Activated CD8-positive, alpha-beta memory T cell treated with anti-CD3 and anti-CD28 coated beads for 48 hours (primary cell): ENCODE data around the gene CAPN14.
"Not testable (repeated sequence)": the region's sequence is repeated elsewhere in the genome, so short reads cannot be mapped to it uniquely, and the experiment has no call there.

ENCODE experiments used
- DNase-seq, 3 experiments: peaks; one replicate each; pipeline ENCODE4 v3.0.0-alpha.2; 2020; ENCODE audit warnings: low read depth in 2 of 3, low spot score in 2 of 3

CAPN14 gene

GRCh38 chr2:31199206-31199605 lies 18.1 kb downstream of the CAPN14 start:
- no peak for DNase-seq

- no peak for DNase-seq
These were observed 19.6 kb downstream of the CAPN14 start for GRCh38 chr2:31197669-31198068.

GRCh38 chr2:31197166-31197565 lies 20.1 kb downstream of the CAPN14 start:
- no peak for DNase-seq

- DNase-seq, result no peak
These were observed 20.7 kb downstream of the CAPN14 start for GRCh38 chr2:31196622-31197021.

GRCh38 chr2:31193806-31194205 lies 23.5 kb downstream of the CAPN14 start:
- no peak for DNase-seq

- no peak for DNase-seq
These were observed 24.4 kb downstream of the CAPN14 start for GRCh38 chr2:31192851-31193392.

GRCh38 chr2:31192396-31192795 lies 24.9 kb downstream of the CAPN14 start:
- no peak for DNase-seq

GRCh38 chr2:31191931-31192330 lies 25.4 kb downstream of the CAPN14 start:
- DNase-seq, result no peak

- DNase-seq, result no peak
These were observed 27.1 kb downstream of the CAPN14 start for GRCh38 chr2:31190188-31190587.

GRCh38 chr2:31189141-31189540 lies 28.2 kb downstream of the CAPN14 start:
- no peak for DNase-seq

GRCh38 chr2:31188131-31188530 lies 29.2 kb downstream of the CAPN14 start:
- DNase-seq, result no peak

GRCh38 chr2:31187166-31187565 lies 30.1 kb downstream of the CAPN14 start:
- DNase-seq, result no peak

GRCh38 chr2:31183973-31184372 lies 33.3 kb downstream of the CAPN14 start:
- DNase-seq, result not testable (repeated sequence)

- no peak for DNase-seq
These were observed 40.6 kb downstream of the CAPN14 start for GRCh38 chr2:31176742-31177141.

GRCh38 chr2:31171142-31171541 lies 46.2 kb downstream of the CAPN14 start:
- no peak for DNase-seq

- peak in 2 of 3 experiments; percentile 5 to 8 for DNase-seq
These were observed 47.1 kb downstream of the CAPN14 start for GRCh38 chr2:31170071-31170698.

GRCh38 chr2:31168291-31168690 lies 49.0 kb downstream of the CAPN14 start:
- DNase-seq, result no peak

- DNase-seq, result no peak
These were observed 50.4 kb downstream of the CAPN14 start for GRCh38 chr2:31166925-31167324.

- DNase-seq, result no peak
These were observed 54.2 kb downstream of the CAPN14 start for GRCh38 chr2:31163011-31163539.

- DNase-seq, result no peak
These were observed 55.7 kb downstream of the CAPN14 start for GRCh38 chr2:31161637-31162036.

- DNase-seq, result no peak
These were observed 65.8 kb downstream of the CAPN14 start for GRCh38 chr2:31151501-31151900.

- no peak for DNase-seq
These were observed 67.1 kb downstream of the CAPN14 start for GRCh38 chr2:31150120-31150670.

GRCh38 chr2:31148514-31148913 lies 68.8 kb downstream of the CAPN14 start:
- no peak for DNase-seq
